ENCODE measurements around the gene MR1. TPM values are rescaled to one million over a fixed set of nuclear protein-coding genes. Genes with fewer than 3 reads are reported as not detected.

The MR1 gene
- total RNA-seq, 1 donor from 2014 or later = 0.99 TPM

DNA sequence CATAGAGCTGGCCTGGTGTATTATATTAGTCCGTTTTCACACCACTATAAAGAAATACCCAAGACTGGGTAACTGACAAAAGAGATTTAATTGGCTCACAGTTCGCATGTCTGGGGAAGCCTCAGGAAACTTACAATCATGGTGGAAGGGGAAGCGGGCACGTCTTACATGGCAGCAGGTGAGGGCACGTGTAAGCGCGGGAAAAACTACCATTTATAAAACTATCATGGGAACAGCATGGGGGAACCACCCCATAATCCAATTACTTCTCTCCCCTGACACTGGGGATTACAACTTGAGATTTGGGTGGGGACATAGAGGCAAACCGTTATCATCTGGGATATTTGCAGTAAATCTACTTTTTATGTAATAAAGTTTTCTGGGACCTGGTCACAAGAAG is 61.5 kb downstream of the MR1 start:
- H3K27me3 Mint-ChIP-seq = peaks cover 7% of the 10 kb centered on the region
- TF ChIP-seq, protein P1, sequence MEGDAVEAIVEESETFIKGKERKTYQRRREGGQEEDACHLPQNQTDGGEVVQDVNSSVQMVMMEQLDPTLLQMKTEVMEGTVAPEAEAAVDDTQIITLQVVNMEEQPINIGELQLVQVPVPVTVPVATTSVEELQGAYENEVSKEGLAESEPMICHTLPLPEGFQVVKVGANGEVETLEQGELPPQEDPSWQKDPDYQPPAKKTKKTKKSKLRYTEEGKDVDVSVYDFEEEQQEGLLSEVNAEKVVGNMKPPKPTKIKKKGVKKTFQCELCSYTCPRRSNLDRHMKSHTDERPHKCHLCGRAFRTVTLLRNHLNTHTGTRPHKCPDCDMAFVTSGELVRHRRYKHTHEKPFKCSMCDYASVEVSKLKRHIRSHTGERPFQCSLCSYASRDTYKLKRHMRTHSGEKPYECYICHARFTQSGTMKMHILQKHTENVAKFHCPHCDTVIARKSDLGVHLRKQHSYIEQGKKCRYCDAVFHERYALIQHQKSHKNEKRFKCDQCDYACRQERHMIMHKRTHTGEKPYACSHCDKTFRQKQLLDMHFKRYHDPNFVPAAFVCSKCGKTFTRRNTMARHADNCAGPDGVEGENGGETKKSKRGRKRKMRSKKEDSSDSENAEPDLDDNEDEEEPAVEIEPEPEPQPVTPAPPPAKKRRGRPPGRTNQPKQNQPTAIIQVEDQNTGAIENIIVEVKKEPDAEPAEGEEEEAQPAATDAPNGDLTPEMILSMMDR (conservative IDR thresholded peaks at IDR 0.05) = no peak
- H3K4me3 Mint-ChIP-seq = peak overlapping the region; percentile 7
- H3K9me3 Mint-ChIP-seq = no peaks in the 10 kb centered on the region
- DNase-seq (ENCODE audit: extremely low spot score, unreplicated experiment) = no peak
- H3K27ac Mint-ChIP-seq = peak overlapping the region; percentile 65
- peaks cover 9% of the 10 kb centered on the region for H3K36me3 Mint-ChIP-seq
- peaks cover 71% of the 10 kb centered on the region for H3K4me1 Mint-ChIP-seq (ENCODE audit: unreplicated experiment)

GRCh38 chr1:181095763-181096184 is 62.0 kb downstream of the MR1 start:
- peaks cover 8% of the 10 kb centered on the region for H3K27me3 Mint-ChIP-seq
- H3K4me3 Mint-ChIP-seq = peak overlapping the region; percentile 69
- peak overlapping the region; percentile 66 for H3K27ac Mint-ChIP-seq
- H3K9me3 Mint-ChIP-seq = peaks cover 2% of the 10 kb centered on the region
- peaks cover 9% of the 10 kb centered on the region for H3K36me3 Mint-ChIP-seq
- no peak for DNase-seq (ENCODE audit: extremely low spot score, unreplicated experiment)
- TF ChIP-seq, protein P1 (conservative IDR thresholded peaks at IDR 0.05) = no peak
- peaks cover 73% of the 10 kb centered on the region for H3K4me1 Mint-ChIP-seq (ENCODE audit: unreplicated experiment)

GRCh38 chr1:181097242-181097641 is 63.5 kb downstream of the MR1 start:
- TF ChIP-seq, protein P1 (conservative IDR thresholded peaks at IDR 0.05) = no peak
- Mint-ChIP-seq H3K27me3 (peaks cover 10% of the 10 kb centered on the region), H3K36me3 (peaks cover 8% of the 10 kb centered on the region), H3K4me1 (ENCODE audit: unreplicated experiment) (peaks cover 77% of the 10 kb centered on the region), H3K9me3 (peaks cover 5% of the 10 kb centered on the region), H3K27ac (peak overlapping the region; percentile 33), H3K4me3 (peak overlapping the region; percentile 16)
- DNase-seq (ENCODE audit: extremely low spot score, unreplicated experiment) = no peak

GRCh38 chr1:181099152-181100014 is 65.6 kb downstream of the MR1 start:
- peaks cover 10% of the 10 kb centered on the region for H3K27me3 Mint-ChIP-seq

GRCh38 chr1:181100015-181100905 is 66.5 kb downstream of the MR1 start:
- Mint-ChIP-seq H3K4me3 (peak overlapping the region; percentile 58), H3K27me3 (peaks cover 10% of the 10 kb centered on the region), H3K27ac (peak overlapping the region; percentile 94), H3K4me1 (ENCODE audit: unreplicated experiment) (peaks cover 71% of the 10 kb centered on the region), H3K9me3 (peaks cover 5% of the 10 kb centered on the region), H3K36me3 (peaks cover 4% of the 10 kb centered on the region)
- TF ChIP-seq, protein P1 (conservative IDR thresholded peaks at IDR 0.05) = no peak
- DNase-seq (ENCODE audit: extremely low spot score, unreplicated experiment) = no peak

More at GRCh38 chr1:181099152-181100014, 65.6 kb downstream of the MR1 start:
- Mint-ChIP-seq H3K27ac (peak overlapping the region; percentile 94), H3K36me3 (peaks cover 4% of the 10 kb centered on the region), H3K4me1 (ENCODE audit: unreplicated experiment) (peaks cover 80% of the 10 kb centered on the region), H3K4me3 (peak overlapping the region; percentile 19), H3K9me3 (peaks cover 5% of the 10 kb centered on the region)
- TF ChIP-seq, protein P1 (conservative IDR thresholded peaks at IDR 0.05) = no peak
- no peak for DNase-seq (ENCODE audit: extremely low spot score, unreplicated experiment)
